Astrocyte (in vitro differentiated cells and primary cell): ENCODE results near the gene PLXNC1. TPM values are rescaled to one million over a fixed set of nuclear protein-coding genes. Genes with fewer than 3 reads are reported as not detected.

Experiments
- DNase-seq: peaks from one replicate; pipeline ENCODE4 v3.0.0-alpha.2; 2010; ENCODE audit warnings: low read depth
- FAIRE-seq: peaks from 2 replicates; lab custom pipeline; 2011; peaks lifted over from hg19 to GRCh38; lab: Jason Lieb, UNC
- H2AFZ ChIP-seq: 2 replicates; pipeline ENCODE4 v1.6.0; 2012; ENCODE audit warnings: low read depth, low read length, inconsistent platforms
- H3K27ac ChIP-seq: 2 replicates; pipeline ENCODE4 v1.5.1; 2011; ENCODE audit warnings: low read depth, low read length, inconsistent platforms
- H3K27me3 ChIP-seq: 2 replicates; pipeline ENCODE4 v1.6.0; 2011; ENCODE audit warnings: low read length, inconsistent platforms; ENCODE audit not compliant: insufficient read depth
- H3K36me3 ChIP-seq: 2 replicates; pipeline ENCODE4 v1.5.1; 2011; ENCODE audit warnings: low read length, inconsistent platforms; ENCODE audit not compliant: insufficient read depth
- H3K4me1 ChIP-seq: 2 replicates; pipeline ENCODE4 v1.5.1; 2011; ENCODE audit warnings: low read length, inconsistent platforms; ENCODE audit not compliant: insufficient read depth
- H3K4me2 ChIP-seq: 2 replicates; pipeline ENCODE4 v1.6.0; 2012; ENCODE audit warnings: low read length, inconsistent platforms
- H3K4me3 ChIP-seq: 2 replicates; pipeline ENCODE4 v1.5.1; 2011; ENCODE audit warnings: low read depth, mild to moderate bottlenecking, low read length, inconsistent platforms; ENCODE audit not compliant: insufficient read depth
- H3K79me2 ChIP-seq: 2 replicates; pipeline ENCODE4 v1.6.0; 2012; ENCODE audit warnings: mild to moderate bottlenecking, low read length, inconsistent platforms; ENCODE audit not compliant: insufficient read depth
- H3K9ac ChIP-seq: 2 replicates; pipeline ENCODE4 v1.6.0; 2012; ENCODE audit warnings: mild to moderate bottlenecking, low read length, inconsistent platforms
- H3K9me3 ChIP-seq: 2 replicates; pipeline ENCODE4 v1.5.1; 2012; ENCODE audit warnings: low read depth, mild to moderate bottlenecking, low read length, inconsistent platforms; ENCODE audit not compliant: insufficient read depth
- H4K20me1 ChIP-seq: 2 replicates; pipeline ENCODE4 v1.6.0; 2012; ENCODE audit warnings: low read length, inconsistent platforms; ENCODE audit not compliant: insufficient read depth
- H3K27ac Mint-ChIP-seq: one replicate; pipeline ENCODE4 v1.8.0; 2021; ENCODE audit warnings: mild to moderate bottlenecking, mixed read lengths; ENCODE audit not compliant: unreplicated experiment
- H3K27me3 Mint-ChIP-seq: one replicate; pipeline ENCODE4 v1.8.0; 2021; ENCODE audit warnings: low read depth, mixed read lengths; ENCODE audit not compliant: unreplicated experiment
- H3K36me3 Mint-ChIP-seq: one replicate; pipeline ENCODE4 v1.8.0; 2021; ENCODE audit warnings: low read depth, mixed read lengths; ENCODE audit not compliant: unreplicated experiment
- H3K4me1 Mint-ChIP-seq: one replicate; pipeline ENCODE4 v1.8.0; 2021; ENCODE audit warnings: low read depth, mixed read lengths; ENCODE audit not compliant: unreplicated experiment
- H3K4me3 Mint-ChIP-seq: one replicate; pipeline ENCODE4 v1.8.0; 2021; ENCODE audit warnings: mild to moderate bottlenecking, moderate library complexity, mixed read lengths; ENCODE audit not compliant: unreplicated experiment
- H3K9me3 Mint-ChIP-seq: one replicate; pipeline ENCODE4 v1.8.0; 2021; ENCODE audit warnings: mild to moderate bottlenecking, mixed read lengths; ENCODE audit not compliant: unreplicated experiment
- CTCF ChIP-seq: IDR thresholded peaks from 2 replicates; pipeline ENCODE4 v1.5.1; 2011; ENCODE audit warnings: low read depth, mild to moderate bottlenecking, inconsistent platforms, low read length, moderate library complexity; ENCODE audit not compliant: insufficient read depth
- EZH2 ChIP-seq: IDR thresholded peaks from 2 replicates; pipeline ENCODE4 v1.6.1; 2012; ENCODE audit warnings: mild to moderate bottlenecking, low read length, inconsistent platforms; ENCODE audit not compliant: insufficient read depth
- total RNA-seq: library from RNA; stranded (reverse); gene quantifications from 2 replicates; pipeline ENCODE4 v1.2.1, GENCODE V29; 2021

PLXNC1 gene
- total RNA-seq, 1 donor from 2014 or later: 6.9 TPM

GRCh38 chr12:94260717-94261116 is 112.3 kb downstream of the PLXNC1 start:
- H3K79me2 ChIP-seq: no peaks in the 10 kb centered on the region
- TF ChIP-seq CTCF: no peak
- no peak for TF ChIP-seq EZH2
- Mint-ChIP-seq H3K4me3 (no peak overlapping the region), H3K4me1 (peaks cover 28% of the 10 kb centered on the region), H3K27ac (no peak overlapping the region), H3K9me3 (no peaks in the 10 kb centered on the region), H3K36me3 (peaks cover 6% of the 10 kb centered on the region), H3K27me3 (no peaks in the 10 kb centered on the region)
- H3K4me1 ChIP-seq: peaks cover 13% of the 10 kb centered on the region
- H3K36me3 ChIP-seq: no peaks in the 10 kb centered on the region
- FAIRE-seq (no peak), DNase-seq (no peak)
- H3K4me3 ChIP-seq: no peak overlapping the region
- H3K9me3 ChIP-seq: no peaks in the 10 kb centered on the region
- no peak overlapping the region for H3K9ac ChIP-seq
- no peak overlapping the region for H3K27ac ChIP-seq
- no peak overlapping the region for H3K4me2 ChIP-seq
- H4K20me1 ChIP-seq: no peaks in the 10 kb centered on the region
- H2AFZ ChIP-seq: no peak overlapping the region
- H3K27me3 ChIP-seq: peaks cover 4% of the 10 kb centered on the region

GRCh38 chr12:94261119-94261518 is 112.7 kb downstream of the PLXNC1 start:
- no peak overlapping the region for H3K4me3 Mint-ChIP-seq
- Histone ChIP-seq H3K27me3 (peaks cover 4% of the 10 kb centered on the region), H3K9me3 (no peaks in the 10 kb centered on the region), H3K27ac (no peak overlapping the region), H3K4me2 (no peak overlapping the region), H3K9ac (no peak overlapping the region), H3K4me1 (peaks cover 13% of the 10 kb centered on the region), H3K79me2 (no peaks in the 10 kb centered on the region), H2AFZ (no peak overlapping the region), H3K36me3 (no peaks in the 10 kb centered on the region), H4K20me1 (no peaks in the 10 kb centered on the region), H3K4me3 (no peak overlapping the region)
- DNase-seq (no peak), FAIRE-seq (no peak)
- H3K4me1 Mint-ChIP-seq: peaks cover 31% of the 10 kb centered on the region
- peaks cover 5% of the 10 kb centered on the region for H3K36me3 Mint-ChIP-seq
- no peaks in the 10 kb centered on the region for H3K27me3 Mint-ChIP-seq
- TF ChIP-seq CTCF (no peak), EZH2 (no peak)
- no peaks in the 10 kb centered on the region for H3K9me3 Mint-ChIP-seq
- no peak overlapping the region for H3K27ac Mint-ChIP-seq

GRCh38 chr12:94261786-94262185 is 113.4 kb downstream of the PLXNC1 start:
- H3K79me2 ChIP-seq: no peaks in the 10 kb centered on the region
- H3K4me2 ChIP-seq: peak overlapping the region; percentile 88
- H4K20me1 ChIP-seq: no peaks in the 10 kb centered on the region
- H2AFZ ChIP-seq: peak overlapping the region; percentile 94
- FAIRE-seq: no peak
- H3K4me1 ChIP-seq: peaks cover 13% of the 10 kb centered on the region
- H3K36me3 ChIP-seq: no peaks in the 10 kb centered on the region
- H3K9me3 ChIP-seq: no peaks in the 10 kb centered on the region
- no peaks in the 10 kb centered on the region for H3K27me3 Mint-ChIP-seq
- H3K9ac ChIP-seq: peak overlapping the region; percentile 72
- H3K27me3 ChIP-seq: peaks cover 4% of the 10 kb centered on the region
- DNase-seq: no peak
- H3K9me3 Mint-ChIP-seq: no peaks in the 10 kb centered on the region
- peaks cover 31% of the 10 kb centered on the region for H3K4me1 Mint-ChIP-seq
- H3K27ac ChIP-seq: no peak overlapping the region
- peak overlapping the region; percentile 72 for H3K4me3 ChIP-seq
- H3K27ac Mint-ChIP-seq: peak overlapping the region; percentile 83
- no peak overlapping the region for H3K4me3 Mint-ChIP-seq
- peaks cover 5% of the 10 kb centered on the region for H3K36me3 Mint-ChIP-seq
- TF ChIP-seq EZH2 (no peak), CTCF (no peak)
